HG03354 (cell line): ENCODE measurements around the gene SHH.

Source experiments
- ATAC-seq: cut with Tn5 transposase; IDR thresholded peaks from one replicate; pipeline ENCODE4 v1.9.1; 2021; ENCODE audit warnings: mild to moderate bottlenecking; ENCODE audit not compliant: unreplicated experiment, poor library complexity, severe bottlenecking

Gene SHH

GRCh38 chr7:155796381-155797261, 15.6 kb downstream of the SHH start:
- ATAC-seq, result peak; percentile 80

- no peak for ATAC-seq
Measured at GRCh38 chr7:155795951-155796350, 16.3 kb downstream of the SHH start.

- ATAC-seq, result no peak
Measured at GRCh38 chr7:155795401-155795800, 16.9 kb downstream of the SHH start.

- ATAC-seq, result no peak
Measured at GRCh38 chr7:155794196-155794595, 18.1 kb downstream of the SHH start.

- no peak for ATAC-seq
Measured at GRCh38 chr7:155793720-155794119, 18.5 kb downstream of the SHH start.

- no peak for ATAC-seq
Measured at GRCh38 chr7:155792999-155793560, 19.2 kb downstream of the SHH start.

GRCh38 chr7:155792315-155792960, 19.8 kb downstream of the SHH start:
- no peak for ATAC-seq

GRCh38 chr7:155791836-155792235, 20.4 kb downstream of the SHH start:
- ATAC-seq, result no peak

GRCh38 chr7:155791214-155791737, 21.0 kb downstream of the SHH start:
- no peak for ATAC-seq

- no peak for ATAC-seq
Measured at GRCh38 chr7:155790666-155791065, 21.6 kb downstream of the SHH start.

GRCh38 chr7:155789001-155789725, 23.1 kb downstream of the SHH start:
- ATAC-seq, result no peak

GRCh38 chr7:155788616-155789000, 23.7 kb downstream of the SHH start:
- no peak for ATAC-seq

GRCh38 chr7:155787171-155787851, 25.0 kb downstream of the SHH start:
- ATAC-seq, result peak; percentile 33

- no peak for ATAC-seq
Measured at GRCh38 chr7:155786491-155786890, 25.8 kb downstream of the SHH start.

- no peak for ATAC-seq
Measured at GRCh38 chr7:155785536-155785935, 26.7 kb downstream of the SHH start.

GRCh38 chr7:155782466-155782865, 29.8 kb downstream of the SHH start:
- ATAC-seq, result no peak

- ATAC-seq, result no peak
Measured at GRCh38 chr7:155781433-155781832, 30.8 kb downstream of the SHH start.

GRCh38 chr7:155780884-155781283, 31.4 kb downstream of the SHH start:
- no peak for ATAC-seq

- ATAC-seq, result no peak
Measured at GRCh38 chr7:155778349-155778748, 33.9 kb downstream of the SHH start.
